HG03558 (cell line): ENCODE results near the gene CSNK1G3.

Experiments used
- ATAC-seq: cut with Tn5 transposase; IDR thresholded peaks from one replicate; pipeline ENCODE4 v1.9.1; 2021; ENCODE audit warnings: moderate number of reproducible peaks; ENCODE audit not compliant: unreplicated experiment; ENCODE audit errors: extremely low read depth

Gene CSNK1G3

GRCh38 chr5:123554601-123555000 lies 42.6 kb downstream of the CSNK1G3 start:
- ATAC-seq: no peak

GRCh38 chr5:123557907-123558306 lies 45.9 kb downstream of the CSNK1G3 start:
- ATAC-seq: no peak

GRCh38 chr5:123558762-123559433 lies 46.9 kb downstream of the CSNK1G3 start:
- ATAC-seq: no peak

- ATAC-seq: no peak
These were observed 47.4 kb downstream of the CSNK1G3 start for GRCh38 chr5:123559434-123559775.

GRCh38 chr5:123561230-123561629 lies 49.3 kb downstream of the CSNK1G3 start:
- no peak for ATAC-seq

GRCh38 chr5:123571927-123572326 lies 60.0 kb downstream of the CSNK1G3 start:
- ATAC-seq: no peak

GRCh38 chr5:123578390-123578789 lies 66.4 kb downstream of the CSNK1G3 start:
- no peak for ATAC-seq

- ATAC-seq: no peak
These were observed 67.4 kb downstream of the CSNK1G3 start for GRCh38 chr5:123579410-123579809.

- ATAC-seq: no peak
These were observed 70.7 kb downstream of the CSNK1G3 start for GRCh38 chr5:123582550-123583285.

GRCh38 chr5:123585871-123586270 lies 73.9 kb downstream of the CSNK1G3 start:
- ATAC-seq: no peak

GRCh38 chr5:123594434-123594833 lies 82.5 kb downstream of the CSNK1G3 start:
- ATAC-seq: no peak

GRCh38 chr5:123597018-123597417 lies 85.0 kb downstream of the CSNK1G3 start:
- no peak for ATAC-seq

GRCh38 chr5:123598028-123598689 lies 86.2 kb downstream of the CSNK1G3 start:
- no peak for ATAC-seq

- ATAC-seq: no peak
These were observed 87.2 kb downstream of the CSNK1G3 start for GRCh38 chr5:123599171-123599570.

GRCh38 chr5:123601610-123602009 lies 89.6 kb downstream of the CSNK1G3 start:
- no peak for ATAC-seq

- no peak for ATAC-seq
These were observed 93.8 kb downstream of the CSNK1G3 start for GRCh38 chr5:123605822-123606221.

GRCh38 chr5:123610209-123610608 lies 98.2 kb downstream of the CSNK1G3 start:
- ATAC-seq: no peak

GRCh38 chr5:123610665-123611405 lies 98.9 kb downstream of the CSNK1G3 start:
- ATAC-seq: no peak

GRCh38 chr5:123611406-123611709 lies 99.4 kb downstream of the CSNK1G3 start:
- no peak for ATAC-seq

GRCh38 chr5:123617561-123617960 lies 105.6 kb downstream of the CSNK1G3 start:
- ATAC-seq: no peak

GRCh38 chr5:123626051-123626450 lies 114.1 kb downstream of the CSNK1G3 start:
- no peak for ATAC-seq
